Measurements from ENCODE around the gene SPIN2B.
"Not testable (repeated sequence)": the region's sequence is repeated elsewhere in the genome, so short reads cannot be mapped to it uniquely, and the experiment has no call there.

- TF ChIP-seq, protein P1, sequence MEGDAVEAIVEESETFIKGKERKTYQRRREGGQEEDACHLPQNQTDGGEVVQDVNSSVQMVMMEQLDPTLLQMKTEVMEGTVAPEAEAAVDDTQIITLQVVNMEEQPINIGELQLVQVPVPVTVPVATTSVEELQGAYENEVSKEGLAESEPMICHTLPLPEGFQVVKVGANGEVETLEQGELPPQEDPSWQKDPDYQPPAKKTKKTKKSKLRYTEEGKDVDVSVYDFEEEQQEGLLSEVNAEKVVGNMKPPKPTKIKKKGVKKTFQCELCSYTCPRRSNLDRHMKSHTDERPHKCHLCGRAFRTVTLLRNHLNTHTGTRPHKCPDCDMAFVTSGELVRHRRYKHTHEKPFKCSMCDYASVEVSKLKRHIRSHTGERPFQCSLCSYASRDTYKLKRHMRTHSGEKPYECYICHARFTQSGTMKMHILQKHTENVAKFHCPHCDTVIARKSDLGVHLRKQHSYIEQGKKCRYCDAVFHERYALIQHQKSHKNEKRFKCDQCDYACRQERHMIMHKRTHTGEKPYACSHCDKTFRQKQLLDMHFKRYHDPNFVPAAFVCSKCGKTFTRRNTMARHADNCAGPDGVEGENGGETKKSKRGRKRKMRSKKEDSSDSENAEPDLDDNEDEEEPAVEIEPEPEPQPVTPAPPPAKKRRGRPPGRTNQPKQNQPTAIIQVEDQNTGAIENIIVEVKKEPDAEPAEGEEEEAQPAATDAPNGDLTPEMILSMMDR (IDR thresholded peaks at IDR 0.05; ENCODE audit: poor library complexity), result not testable (repeated sequence)
- not testable (repeated sequence) for TF ChIP-seq EZH2phosphoT487 (IDR thresholded peaks at IDR 0.05; ENCODE audit: low read depth, severe bottlenecking, unreplicated experiment)
Measured at GRCh38 chrX:57117566-57117965, 3.8 kb downstream of the SPIN2B start.

All from hepatocyte (in vitro differentiated cells).